Mesendoderm (in vitro differentiated cells): ENCODE data around the gene SEC62.

Experiments
- DNase-seq: peaks from one replicate; pipeline ENCODE4 v3.0.0; 2013
- H2AK5ac ChIP-seq: 2 replicates; pipeline ENCODE4 v1.6.1; 2013; ENCODE audit warnings: low read length, inconsistent platforms
- H2BK120ac ChIP-seq: 2 replicates; pipeline ENCODE4 v1.6.1; 2013; ENCODE audit warnings: low read depth, mild to moderate bottlenecking, low read length, moderate library complexity, mixed read lengths
- H2BK15ac ChIP-seq: replicated peaks from 2 replicates; pipeline ENCODE4 v1.6.1; 2013; ENCODE audit warnings: low read depth, mild to moderate bottlenecking, moderate library complexity
- H2BK5ac ChIP-seq: 2 replicates; pipeline ENCODE4 v1.6.1; 2013; ENCODE audit warnings: low read length, inconsistent platforms
- H3K18ac ChIP-seq: 2 replicates; pipeline ENCODE4 v1.6.1; 2013; ENCODE audit warnings: mild to moderate bottlenecking, low read length, mixed read lengths
- H3K23ac ChIP-seq: one replicate; pipeline ENCODE4 v1.6.1; 2013; ENCODE audit warnings: low read length
- H3K27ac ChIP-seq: 2 replicates; pipeline ENCODE4 v1.5.1; 2013; ENCODE audit warnings: low read depth, mild to moderate bottlenecking, inconsistent platforms, low read length, moderate library complexity
- H3K27me3 ChIP-seq: 2 replicates; pipeline ENCODE4 v1.6.1; 2013; ENCODE audit warnings: low read length, control low read depth, mild to moderate bottlenecking, inconsistent platforms; ENCODE audit not compliant: insufficient read depth, poor library complexity
- H3K36me3 ChIP-seq: 2 replicates; pipeline ENCODE4 v1.6.1; 2013; ENCODE audit warnings: low read length, inconsistent platforms; ENCODE audit not compliant: control insufficient read depth, insufficient read depth
- H3K4ac ChIP-seq: one replicate; pipeline ENCODE4 v1.6.1; 2013; ENCODE audit warnings: low read depth, mild to moderate bottlenecking, low read length, moderate library complexity
- H3K4me1 ChIP-seq: 2 replicates; pipeline ENCODE4 v1.6.1; 2013; ENCODE audit warnings: low read depth, low read length, inconsistent platforms; ENCODE audit not compliant: control insufficient read depth
- H3K4me2 ChIP-seq: 2 replicates; pipeline ENCODE4 v1.6.1; 2013; ENCODE audit warnings: low read length
- H3K4me3 ChIP-seq: 2 replicates; pipeline ENCODE4 v1.5.1; 2013; ENCODE audit warnings: mild to moderate bottlenecking, low read length
- H3K56ac ChIP-seq: one replicate; pipeline ENCODE4 v1.6.1; 2013; ENCODE audit warnings: low read length
- H3K79me1 ChIP-seq: 2 replicates; pipeline ENCODE4 v1.6.1; 2013; ENCODE audit warnings: low read length, inconsistent platforms
- H3K79me2 ChIP-seq: 2 replicates; pipeline ENCODE4 v1.6.1; 2013; ENCODE audit warnings: mild to moderate bottlenecking, low read length; ENCODE audit not compliant: control insufficient read depth, insufficient read depth
- H3K9ac ChIP-seq: 2 replicates; pipeline ENCODE4 v1.6.1; 2013; ENCODE audit warnings: low read length, inconsistent platforms
- H4K5ac ChIP-seq: one replicate; pipeline ENCODE4 v1.6.1; 2013; ENCODE audit warnings: low read length
- H4K8ac ChIP-seq: one replicate; pipeline ENCODE4 v1.6.1; 2013; ENCODE audit warnings: low read depth, mild to moderate bottlenecking, control low read depth, low read length, moderate library complexity
- WGBS: extraction: QIAGEN DNeasy Blood & Tissue Kit; methylation state at CpG from one replicate; pipeline ENCODE4 v1.1.7; 2013; ENCODE audit warnings: low lambda C conversion rate, missing lambda C conversion rate; ENCODE audit not compliant: insufficient coverage; ENCODE audit errors: extremely low coverage; 5-methylcytosine and 5-hydroxymethylcytosine counted together

The SEC62 gene

GRCh38 chr3:170000051-170000450, 33.4 kb downstream of the SEC62 start:
- no peak overlapping the region for H3K27ac ChIP-seq

GRCh38 chr3:170002231-170002630, 35.6 kb downstream of the SEC62 start:
- Histone ChIP-seq H3K27me3 (no peaks in the 10 kb centered on the region), H2BK5ac (no peak overlapping the region), H3K4me3 (no peak overlapping the region), H2BK15ac (no peak overlapping the region), H3K4me1 (no peaks in the 10 kb centered on the region), H3K18ac (no peak overlapping the region), H3K79me1 (no peaks in the 10 kb centered on the region), H3K23ac (no peak overlapping the region), H2BK120ac (no peak overlapping the region), H4K5ac (no peak overlapping the region), H3K56ac (no peak overlapping the region), H3K4me2 (no peak overlapping the region), H2AK5ac (no peak overlapping the region), H3K79me2 (no peaks in the 10 kb centered on the region), H3K27ac (no peak overlapping the region), H3K9ac (no peak overlapping the region), H3K36me3 (no peaks in the 10 kb centered on the region), H3K4ac (no peak overlapping the region), H4K8ac (no peak overlapping the region)
- no peak for DNase-seq
- no CpG with 5 or more reads among the region's 10 CpGs for WGBS

More at GRCh38 chr3:170000051-170000450, 33.4 kb downstream of the SEC62 start:
- Histone ChIP-seq H2BK120ac (no peak overlapping the region), H2AK5ac (no peak overlapping the region), H2BK15ac (no peak overlapping the region), H3K4ac (no peak overlapping the region), H3K18ac (no peak overlapping the region), H4K8ac (no peak overlapping the region), H3K79me2 (no peaks in the 10 kb centered on the region), H3K23ac (no peak overlapping the region), H4K5ac (no peak overlapping the region), H3K4me3 (no peak overlapping the region), H3K79me1 (no peaks in the 10 kb centered on the region), H3K27me3 (no peaks in the 10 kb centered on the region), H3K4me2 (no peak overlapping the region), H3K56ac (no peak overlapping the region), H3K4me1 (no peaks in the 10 kb centered on the region), H3K9ac (no peak overlapping the region), H3K36me3 (no peaks in the 10 kb centered on the region), H2BK5ac (no peak overlapping the region)
- DNase-seq, result no peak
- WGBS, result no CpG with 5 or more reads among the region's 2 CpGs

- Histone ChIP-seq H3K4me2 (no peak overlapping the region), H3K27ac (no peak overlapping the region), H3K56ac (no peak overlapping the region), H3K4me3 (no peak overlapping the region), H3K36me3 (no peaks in the 10 kb centered on the region), H4K5ac (no peak overlapping the region), H3K4me1 (no peaks in the 10 kb centered on the region), H2BK120ac (no peak overlapping the region), H3K79me2 (no peaks in the 10 kb centered on the region), H2BK5ac (no peak overlapping the region), H3K9ac (no peak overlapping the region), H3K79me1 (no peaks in the 10 kb centered on the region), H2AK5ac (no peak overlapping the region), H2BK15ac (no peak overlapping the region), H3K18ac (no peak overlapping the region), H4K8ac (no peak overlapping the region), H3K27me3 (no peaks in the 10 kb centered on the region), H3K4ac (no peak overlapping the region), H3K23ac (no peak overlapping the region)
- no CpG with 5 or more reads among the region's 1 CpG for WGBS
- DNase-seq, result no peak
Measured at GRCh38 chr3:170002879-170003278, 36.3 kb downstream of the SEC62 start.

- peak; percentile 29 for DNase-seq
- H3K4ac ChIP-seq, result no peak overlapping the region
- no peak overlapping the region for H3K18ac ChIP-seq
- no peaks in the 10 kb centered on the region for H3K79me1 ChIP-seq
- H2BK120ac ChIP-seq, result no peak overlapping the region
- no peaks in the 10 kb centered on the region for H3K36me3 ChIP-seq
- H3K9ac ChIP-seq, result no peak overlapping the region
- no peak overlapping the region for H2AK5ac ChIP-seq
- H3K23ac ChIP-seq, result no peak overlapping the region
- H3K27ac ChIP-seq, result no peak overlapping the region
- H2BK5ac ChIP-seq, result no peak overlapping the region
- no peak overlapping the region for H3K4me2 ChIP-seq
- H4K5ac ChIP-seq, result no peak overlapping the region
- WGBS, result no CpG with 5 or more reads among the region's 2 CpGs
- no peak overlapping the region for H3K4me3 ChIP-seq
- H3K56ac ChIP-seq, result no peak overlapping the region
- H3K79me2 ChIP-seq, result no peaks in the 10 kb centered on the region
- no peaks in the 10 kb centered on the region for H3K27me3 ChIP-seq
- H2BK15ac ChIP-seq, result no peak overlapping the region
- H3K4me1 ChIP-seq, result no peaks in the 10 kb centered on the region
- H4K8ac ChIP-seq, result no peak overlapping the region
Measured at GRCh38 chr3:170003881-170004356, 37.3 kb downstream of the SEC62 start.

GRCh38 chr3:170007031-170007663, 40.5 kb downstream of the SEC62 start:
- Histone ChIP-seq H3K36me3 (no peaks in the 10 kb centered on the region), H3K27ac (no peak overlapping the region)

GRCh38 chr3:170010498-170010897, 43.9 kb downstream of the SEC62 start:
- Histone ChIP-seq H3K18ac (no peak overlapping the region), H3K4me1 (no peaks in the 10 kb centered on the region), H3K4ac (no peak overlapping the region), H3K9ac (no peak overlapping the region), H4K8ac (no peak overlapping the region), H2BK15ac (no peak overlapping the region), H3K27me3 (no peaks in the 10 kb centered on the region), H3K36me3 (no peaks in the 10 kb centered on the region), H3K79me2 (no peaks in the 10 kb centered on the region), H3K4me2 (no peak overlapping the region), H3K27ac (no peak overlapping the region), H3K79me1 (no peaks in the 10 kb centered on the region), H3K56ac (no peak overlapping the region), H2BK120ac (no peak overlapping the region), H4K5ac (no peak overlapping the region), H2BK5ac (no peak overlapping the region), H3K23ac (no peak overlapping the region), H2AK5ac (no peak overlapping the region), H3K4me3 (no peak overlapping the region)
- WGBS, result no CpG with 5 or more reads among the region's 4 CpGs
- DNase-seq, result no peak

More at GRCh38 chr3:170007031-170007663, 40.5 kb downstream of the SEC62 start:
- Histone ChIP-seq H3K4me3 (no peak overlapping the region), H3K18ac (no peak overlapping the region), H4K8ac (no peak overlapping the region), H2BK15ac (no peak overlapping the region), H3K23ac (no peak overlapping the region), H3K56ac (no peak overlapping the region), H3K79me1 (no peaks in the 10 kb centered on the region), H3K27me3 (no peaks in the 10 kb centered on the region), H3K4me2 (no peak overlapping the region), H4K5ac (no peak overlapping the region), H2BK120ac (no peak overlapping the region), H2BK5ac (no peak overlapping the region), H3K79me2 (no peaks in the 10 kb centered on the region), H3K4me1 (no peaks in the 10 kb centered on the region), H2AK5ac (no peak overlapping the region), H3K4ac (no peak overlapping the region), H3K9ac (no peak overlapping the region)
- 100% methylated on average over 2 of the region's 7 CpGs for WGBS
- DNase-seq, result no peak
